Activated naive CD4-positive, alpha-beta T cell treated with anti-CD3 and anti-CD28 coated beads, Interleukin-2, amount 50 U/mL, for 24 hours (primary cell): ENCODE results near the gene GALNT7.

ENCODE experiments used
- H3K27ac Mint-ChIP-seq: one replicate; pipeline ENCODE4 v1.8.0; 2021; ENCODE audit warnings: mild to moderate bottlenecking, mixed read lengths
- H3K27me3 Mint-ChIP-seq: one replicate; pipeline ENCODE4 v1.8.0; 2021; ENCODE audit warnings: mixed read lengths
- H3K36me3 Mint-ChIP-seq: one replicate; pipeline ENCODE4 v1.8.0; 2021; ENCODE audit warnings: mixed read lengths
- H3K4me1 Mint-ChIP-seq: one replicate; pipeline ENCODE4 v1.8.0; 2021; ENCODE audit warnings: mixed read lengths
- H3K4me3 Mint-ChIP-seq: one replicate; pipeline ENCODE4 v1.8.0; 2021; ENCODE audit warnings: mild to moderate bottlenecking, mixed read lengths
- H3K9me3 Mint-ChIP-seq: one replicate; pipeline ENCODE4 v1.8.0; 2021; ENCODE audit warnings: mixed read lengths

The GALNT7 gene

DNA sequence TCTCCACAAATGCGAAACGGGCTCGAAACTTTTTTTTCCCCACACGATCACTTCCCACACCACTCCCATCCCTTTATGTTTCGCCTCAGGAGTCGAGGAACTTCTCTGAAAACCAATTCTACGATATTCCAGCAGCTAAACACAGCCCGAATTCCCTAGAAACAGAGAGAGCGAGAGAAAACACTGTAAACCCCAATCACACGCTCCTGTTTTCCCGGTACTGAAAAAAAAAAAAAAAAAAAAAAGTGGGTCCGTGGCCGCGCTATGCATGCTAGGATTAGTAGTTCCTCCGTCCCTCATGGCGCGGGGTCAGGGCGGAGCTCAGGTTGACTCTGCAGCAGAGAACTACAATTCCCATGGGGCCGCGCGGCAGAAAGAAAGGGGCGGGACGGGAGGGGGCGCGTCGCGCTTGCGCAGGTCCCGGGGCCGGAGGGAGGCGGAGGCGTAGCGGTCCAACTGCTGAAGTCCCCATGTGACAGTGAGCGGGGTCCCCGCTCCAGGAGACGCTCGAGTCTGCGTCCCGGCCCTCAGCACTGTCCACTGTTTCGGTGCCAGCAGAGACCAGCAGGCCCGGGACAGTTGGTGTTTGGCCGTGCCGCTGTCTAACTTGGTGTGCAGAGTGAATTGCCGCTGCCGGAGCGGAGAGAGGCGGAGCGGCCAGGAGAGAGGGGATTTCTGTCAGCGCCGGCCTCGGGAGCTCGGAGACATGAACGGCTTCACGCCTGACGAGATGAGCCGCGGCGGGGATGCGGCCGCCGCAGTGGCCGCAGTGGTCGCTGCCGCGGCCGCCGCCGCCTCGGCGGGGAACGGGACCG, 202.1 kb downstream of the GALNT7 start, which contains the start of gene SAP30:
Gene SAP30 (plus strand): TSS at position 478 of the 815 bp plus-strand sequence. CDS start 229 bp downstream, at position 707.
- H3K9me3 Mint-ChIP-seq: no peaks in the 10 kb centered on the region
- peaks cover 15% of the 10 kb centered on the region for H3K4me1 Mint-ChIP-seq
- no peaks in the 10 kb centered on the region for H3K36me3 Mint-ChIP-seq
- peaks cover 14% of the 10 kb centered on the region for H3K27me3 Mint-ChIP-seq
- H3K27ac Mint-ChIP-seq: peak within 1 kb of the TSS; percentile 98
- H3K4me3 Mint-ChIP-seq: peak within 1 kb of the TSS; percentile 99

DNA sequence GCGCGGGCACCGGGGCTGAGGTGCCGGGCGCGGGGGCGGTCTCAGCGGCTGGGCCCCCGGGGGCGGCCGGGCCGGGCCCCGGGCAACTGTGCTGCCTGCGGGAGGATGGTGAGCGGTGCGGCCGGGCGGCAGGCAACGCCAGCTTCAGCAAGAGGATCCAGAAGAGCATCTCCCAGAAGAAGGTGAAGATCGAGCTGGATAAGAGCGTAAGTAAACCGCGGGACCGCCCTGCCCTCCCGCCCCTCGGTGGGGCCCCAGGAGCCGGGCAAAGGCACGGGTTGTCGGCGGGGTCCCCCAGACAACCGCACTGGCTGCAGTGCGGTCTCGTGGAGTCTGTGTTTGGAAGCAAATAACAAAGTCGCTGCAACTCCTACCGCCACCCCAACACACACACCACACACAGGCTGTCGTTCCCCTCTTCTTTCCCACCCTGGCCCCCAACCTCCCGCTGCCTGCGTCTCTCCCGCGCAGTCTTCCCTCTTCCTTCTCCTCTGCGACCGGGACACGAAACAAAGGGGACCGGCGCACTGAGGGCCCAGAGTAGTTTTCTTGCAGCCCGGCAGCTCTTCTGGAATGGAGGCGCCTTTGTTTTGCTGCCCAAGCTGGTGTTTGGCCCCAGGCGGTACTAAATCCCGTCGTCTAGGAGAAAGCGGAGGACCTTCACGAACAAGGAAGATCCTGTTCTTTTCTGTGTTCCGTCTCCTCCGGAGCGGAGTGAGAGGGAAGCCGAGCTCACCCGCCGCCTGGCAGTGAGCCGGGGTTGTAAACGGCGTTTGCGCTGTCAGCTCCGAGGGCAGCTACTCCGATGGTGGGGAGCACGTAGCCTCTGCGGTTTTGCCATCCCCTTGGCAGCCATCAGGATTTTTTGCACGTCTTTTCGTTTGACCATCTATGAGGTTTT, 202.9 kb downstream of the GALNT7 start:
- Mint-ChIP-seq H3K4me1 (peaks cover 15% of the 10 kb centered on the region), H3K27me3 (peaks cover 14% of the 10 kb centered on the region), H3K27ac (peak overlapping the region; percentile 1), H3K9me3 (no peaks in the 10 kb centered on the region), H3K4me3 (peak overlapping the region; percentile 99), H3K36me3 (no peaks in the 10 kb centered on the region)
